ENCODE data around the gene NKTR.
A peak's percentile ranks its signal among the peaks of the same experiment; 100 is the strongest.

Gene NKTR

DNA sequence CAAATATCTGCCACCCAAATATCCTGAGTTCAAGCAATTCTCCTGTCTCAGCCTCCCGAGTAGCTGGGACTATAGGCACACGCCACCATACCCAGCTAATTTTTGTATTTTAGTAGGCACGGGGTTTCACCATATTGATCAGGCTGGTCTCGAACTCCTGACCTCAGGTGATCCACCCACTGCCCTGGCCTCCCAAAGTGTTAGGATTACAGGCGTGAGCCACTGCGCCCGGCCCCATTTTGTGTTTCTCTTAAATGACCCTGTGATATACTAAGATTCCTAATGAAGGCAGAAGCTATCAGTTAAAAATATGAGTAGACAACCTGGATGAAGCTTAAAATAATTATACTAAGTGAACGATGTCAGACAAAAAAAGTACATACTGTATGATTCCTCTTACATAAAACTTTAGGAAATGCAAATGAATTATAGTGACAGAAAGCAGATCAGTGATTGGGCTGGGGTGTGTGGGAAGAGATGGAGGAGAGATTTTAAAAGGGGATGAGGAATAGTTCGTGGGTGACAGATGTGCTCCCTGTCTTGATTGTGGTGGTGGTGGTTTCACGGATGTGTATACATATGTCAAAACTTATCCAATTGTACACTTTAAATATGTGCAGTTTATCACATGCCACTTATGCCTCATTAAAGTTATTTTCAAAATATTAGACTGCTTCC is 81.0 kb downstream of the NKTR start:
- no peak for DNase-seq (ENCODE audit: low read depth in 2 of 2)

DNA sequence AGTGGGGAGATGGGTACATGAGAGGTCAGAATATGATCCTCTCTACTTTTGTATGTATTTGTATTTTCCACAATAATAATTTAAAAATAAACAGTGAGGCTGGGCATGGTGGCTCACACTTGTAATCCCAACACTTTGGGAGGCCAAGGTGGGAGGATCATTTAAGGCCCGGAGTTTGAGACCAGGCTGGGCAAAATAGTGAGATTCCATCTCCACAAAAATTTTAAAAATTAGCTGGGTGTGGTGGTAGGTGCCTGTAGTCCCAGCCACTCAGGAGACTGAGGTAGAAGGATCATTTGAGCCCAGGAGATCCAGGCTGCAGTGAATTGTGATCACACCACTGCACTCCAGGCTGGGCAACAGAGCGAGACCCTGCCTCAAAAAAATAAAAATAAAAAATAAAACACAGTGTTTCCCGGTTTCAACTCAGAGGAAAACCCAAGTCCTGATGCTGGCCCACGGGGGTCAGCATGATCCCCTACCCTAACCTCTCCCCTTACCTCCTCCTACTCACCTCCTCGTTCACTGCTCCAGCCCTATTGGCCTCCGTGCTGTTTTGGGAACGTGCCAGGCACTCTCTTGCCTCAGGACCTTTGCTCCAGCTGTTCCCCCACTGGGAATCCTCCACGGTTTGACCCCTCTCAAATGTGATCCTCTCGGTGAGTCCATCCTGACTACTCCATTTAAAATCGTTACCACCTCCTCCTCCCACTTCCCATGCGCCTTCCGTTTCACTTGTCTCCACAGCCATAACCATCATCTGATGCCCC is 82.0 kb downstream of the NKTR start:
- no peak for DNase-seq (ENCODE audit: low read depth in 2 of 2)

DNA sequence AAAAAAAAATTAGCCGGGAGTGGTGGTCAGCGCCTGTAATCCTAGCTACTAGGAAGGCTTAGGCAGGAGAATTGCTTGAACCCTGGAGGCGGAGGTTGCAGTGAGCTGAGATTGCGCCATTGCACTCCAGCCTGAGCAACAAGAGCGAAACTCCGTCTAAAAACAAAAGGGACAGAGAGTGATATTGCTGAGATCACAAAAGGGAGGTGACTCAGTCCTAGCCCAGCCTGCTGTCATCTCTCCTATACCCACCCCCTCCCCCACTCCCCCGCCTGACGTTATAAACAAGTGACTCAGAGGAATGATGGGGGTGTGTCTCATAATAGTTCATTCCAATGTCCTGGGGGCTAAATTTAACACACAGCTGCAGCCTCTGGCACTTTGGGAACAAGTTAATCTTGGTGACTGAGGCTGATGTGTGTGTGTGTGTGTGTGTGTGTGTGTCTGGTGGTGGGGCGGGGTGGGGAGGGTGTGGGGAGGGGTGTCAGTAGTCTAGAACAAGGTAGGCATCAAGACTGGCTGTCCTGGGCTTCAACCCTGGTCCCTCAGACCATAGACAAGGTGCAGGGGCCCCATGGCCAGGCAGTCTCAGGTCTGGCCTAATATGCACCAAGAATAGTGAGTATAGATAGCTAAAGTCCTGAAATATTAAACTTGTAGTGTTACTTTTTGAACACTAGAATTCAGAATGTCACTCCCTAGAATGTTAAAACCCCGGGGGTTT is 83.6 kb downstream of the NKTR start:
- DNase-seq (ENCODE audit: low read depth in 2 of 2), result peak; percentile 37 to 38

DNA sequence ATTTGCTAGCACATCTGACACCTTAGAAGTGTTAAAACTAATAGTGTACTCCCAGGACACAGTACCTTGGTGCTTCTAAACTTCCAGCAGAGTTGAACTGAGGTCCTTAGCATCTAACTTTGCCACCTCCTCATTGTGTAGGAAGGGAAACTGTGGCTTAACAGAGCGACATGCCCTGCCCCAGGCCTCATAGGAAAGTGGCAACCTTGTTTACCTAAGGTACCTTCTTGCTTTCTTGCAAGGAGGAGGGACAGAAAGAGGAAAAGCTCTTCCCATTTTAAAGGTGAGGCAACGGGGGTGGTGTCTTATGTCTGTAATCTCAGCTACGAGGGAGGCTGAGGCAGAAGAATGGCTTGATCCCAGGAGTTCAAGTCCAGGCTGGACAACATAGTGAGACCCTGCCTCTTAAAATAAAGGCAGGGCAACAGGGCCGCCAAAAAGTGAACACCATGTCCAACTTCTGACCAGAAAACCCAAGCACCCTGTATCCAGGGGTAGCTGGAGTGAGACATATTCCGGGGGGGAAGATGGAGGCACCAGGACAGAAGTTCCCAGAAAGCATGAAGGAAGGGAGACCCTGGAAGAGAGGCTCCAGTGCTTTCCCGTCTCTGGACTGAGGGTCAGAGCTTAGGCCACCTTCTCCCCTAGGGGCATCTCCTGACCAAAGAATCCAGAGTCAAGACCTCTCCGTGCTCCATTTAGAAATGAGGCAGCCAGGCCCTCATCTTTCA is 84.3 kb downstream of the NKTR start:
- no peak for DNase-seq (ENCODE audit: low read depth in 2 of 2)

DNA sequence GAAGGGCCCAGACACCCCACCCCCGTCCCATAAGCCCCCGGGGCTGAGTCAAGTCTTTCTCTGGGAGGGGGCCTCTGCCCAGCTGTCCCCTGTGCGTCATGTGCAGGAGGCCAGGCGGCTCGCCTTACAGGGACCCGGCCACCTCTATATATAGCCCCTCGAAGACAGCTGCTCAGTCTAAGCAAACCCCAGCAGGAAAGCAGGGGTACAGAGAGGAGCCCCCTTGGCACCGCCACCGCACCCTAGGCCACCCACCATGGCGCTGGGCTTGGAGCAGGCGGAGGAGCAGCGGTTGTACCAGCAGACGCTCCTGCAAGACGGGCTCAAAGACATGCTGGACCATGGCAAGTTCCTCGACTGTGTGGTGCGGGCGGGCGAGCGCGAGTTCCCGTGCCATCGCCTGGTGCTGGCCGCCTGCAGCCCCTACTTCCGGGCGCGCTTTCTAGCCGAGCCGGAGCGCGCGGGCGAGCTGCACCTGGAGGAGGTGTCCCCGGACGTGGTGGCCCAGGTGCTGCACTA is 84.9 kb downstream of the NKTR start, which contains the start of gene KLHL40:
Gene KLHL40, plus strand, starts transcription at position 175 of the 519 bp plus-strand sequence. Its CDS starts 82 bp downstream, at position 257.
- no peak for DNase-seq (ENCODE audit: low read depth in 2 of 2)

DNA sequence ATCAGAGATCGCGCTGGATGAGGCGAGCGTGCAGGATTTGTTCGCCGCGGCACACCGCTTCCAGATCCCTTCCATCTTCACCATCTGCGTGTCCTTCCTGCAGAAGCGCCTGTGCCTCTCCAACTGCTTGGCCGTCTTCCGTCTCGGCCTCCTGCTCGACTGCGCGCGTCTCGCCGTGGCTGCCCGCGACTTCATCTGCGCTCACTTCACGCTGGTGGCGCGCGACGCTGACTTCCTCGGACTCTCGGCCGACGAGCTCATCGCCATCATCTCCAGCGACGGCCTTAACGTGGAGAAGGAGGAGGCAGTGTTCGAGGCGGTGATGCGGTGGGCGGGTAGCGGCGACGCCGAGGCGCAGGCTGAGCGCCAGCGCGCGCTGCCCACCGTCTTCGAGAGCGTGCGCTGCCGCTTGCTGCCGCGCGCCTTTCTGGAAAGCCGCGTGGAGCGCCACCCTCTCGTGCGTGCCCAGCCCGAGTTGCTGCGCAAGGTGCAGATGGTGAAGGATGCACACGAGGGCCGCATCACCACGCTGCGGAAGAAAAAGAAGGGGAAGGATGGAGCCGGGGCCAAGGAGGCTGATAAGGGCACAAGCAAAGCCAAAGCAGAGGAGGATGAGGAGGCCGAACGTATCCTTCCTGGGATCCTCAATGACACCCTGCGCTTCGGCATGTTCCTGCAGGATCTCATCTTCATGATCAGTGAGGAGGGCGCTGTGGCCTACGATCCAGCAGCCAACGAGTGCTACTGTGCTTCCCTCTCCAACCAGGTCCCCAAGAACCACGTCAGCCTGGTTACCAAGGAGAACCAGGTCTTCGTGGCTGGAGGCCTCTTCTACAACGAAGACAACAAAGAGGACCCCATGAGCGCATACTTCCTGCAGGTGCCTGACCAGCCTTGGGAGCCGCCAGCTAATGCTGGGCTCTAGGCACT is 85.7 kb downstream of the NKTR start:
- no peak for DNase-seq (ENCODE audit: low read depth in 2 of 2)

DNA sequence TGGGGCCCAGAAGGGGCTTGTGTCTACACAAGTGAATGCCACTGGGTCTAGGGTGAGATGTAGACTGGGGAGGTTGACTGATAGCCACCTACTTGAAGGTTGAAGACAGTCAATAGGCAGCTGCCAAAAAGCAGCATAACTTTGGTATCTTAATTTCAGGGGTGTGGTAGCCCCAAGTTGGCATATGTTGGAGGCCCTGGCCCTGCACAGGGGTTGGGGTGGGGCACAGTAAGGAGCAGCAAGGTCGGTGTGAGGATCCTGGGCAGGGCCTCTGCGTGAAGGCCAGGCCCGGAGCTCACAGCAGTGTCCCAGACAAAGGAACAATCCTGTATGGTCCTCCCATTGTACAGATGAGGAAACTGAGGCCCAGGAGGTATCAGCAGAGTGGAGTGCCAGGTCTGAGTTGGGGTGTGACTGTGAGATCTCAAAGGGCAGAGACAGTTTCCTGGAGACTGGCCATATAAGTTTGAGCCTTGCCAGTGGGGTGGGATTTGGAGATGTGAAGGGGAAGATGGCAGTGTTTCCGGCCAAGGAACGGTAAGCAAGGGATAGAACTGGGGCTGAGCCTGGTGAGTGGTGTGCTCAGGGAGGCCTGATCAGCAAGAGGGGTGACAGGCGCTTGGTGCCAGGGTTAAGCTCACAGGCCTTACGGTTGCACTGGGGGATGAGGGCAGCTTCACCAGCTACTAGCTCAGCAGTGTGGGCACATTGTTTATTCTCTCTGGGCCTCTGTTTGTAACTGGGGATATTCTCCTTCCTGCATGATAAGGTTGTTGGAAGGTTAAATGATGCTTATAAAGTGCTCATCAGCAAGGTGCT is 86.6 kb downstream of the NKTR start:
- no peak for DNase-seq (ENCODE audit: low read depth in 2 of 2)

DNA sequence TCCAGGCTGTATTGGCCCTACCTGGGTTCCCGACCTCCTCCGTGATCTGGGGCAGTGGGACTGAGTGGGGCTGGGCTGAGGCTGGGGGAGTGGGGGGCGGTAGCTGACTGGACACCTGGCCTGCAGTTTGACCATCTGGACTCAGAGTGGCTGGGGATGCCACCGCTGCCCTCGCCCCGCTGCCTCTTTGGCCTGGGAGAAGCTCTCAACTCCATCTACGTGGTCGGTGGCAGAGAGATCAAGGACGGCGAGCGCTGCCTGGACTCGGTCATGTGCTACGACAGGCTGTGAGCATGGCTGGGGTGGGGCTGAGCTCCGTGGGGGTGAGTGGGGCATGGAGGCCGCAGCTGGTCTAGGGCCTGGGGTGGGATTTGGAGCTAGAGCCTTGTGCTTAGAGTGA is 87.5 kb downstream of the NKTR start:
- DNase-seq (ENCODE audit: low read depth in 2 of 2), result no peak

DNA sequence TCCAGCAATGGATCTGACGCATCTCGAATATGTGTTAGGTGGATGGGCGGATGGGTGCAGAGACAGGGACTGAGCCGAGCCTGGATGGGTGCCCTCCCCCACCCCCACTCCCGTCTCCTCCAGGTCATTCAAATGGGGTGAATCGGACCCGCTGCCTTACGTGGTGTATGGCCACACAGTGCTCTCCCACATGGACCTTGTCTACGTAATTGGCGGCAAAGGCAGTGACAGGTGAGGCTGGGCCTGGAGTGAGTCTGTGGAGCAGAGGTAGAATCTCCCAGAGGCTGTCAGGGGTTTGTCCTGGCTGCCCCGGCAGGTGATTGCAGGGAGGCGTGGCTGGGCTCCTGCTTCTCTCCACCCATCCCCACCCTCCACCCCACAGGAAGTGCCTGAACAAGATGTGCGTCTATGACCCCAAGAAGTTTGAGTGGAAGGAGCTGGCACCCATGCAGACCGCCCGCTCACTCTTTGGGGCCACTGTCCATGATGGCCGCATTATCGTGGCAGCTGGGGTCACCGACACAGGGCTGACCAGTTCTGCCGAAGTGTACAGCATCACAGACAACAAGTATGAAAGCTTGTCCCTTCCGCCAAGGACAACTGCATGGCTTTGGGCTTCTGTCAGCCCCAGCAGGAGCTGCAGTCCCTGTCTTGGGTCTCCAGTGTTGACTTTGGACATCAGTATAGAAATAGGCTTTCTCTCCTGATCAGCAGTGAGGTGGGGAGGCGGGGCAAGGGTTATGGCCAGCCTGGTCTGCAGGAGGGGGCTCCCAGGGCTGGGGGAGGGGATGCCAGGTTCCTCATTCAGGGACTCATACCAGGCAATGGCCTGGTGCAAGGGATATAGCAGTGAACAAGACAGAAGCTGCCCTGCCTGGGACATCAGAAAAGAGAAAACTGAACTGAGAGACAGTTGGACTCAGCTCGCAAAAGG is 88.3 kb downstream of the NKTR start:
- DNase-seq (ENCODE audit: low read depth in 2 of 2), result no peak

DNA sequence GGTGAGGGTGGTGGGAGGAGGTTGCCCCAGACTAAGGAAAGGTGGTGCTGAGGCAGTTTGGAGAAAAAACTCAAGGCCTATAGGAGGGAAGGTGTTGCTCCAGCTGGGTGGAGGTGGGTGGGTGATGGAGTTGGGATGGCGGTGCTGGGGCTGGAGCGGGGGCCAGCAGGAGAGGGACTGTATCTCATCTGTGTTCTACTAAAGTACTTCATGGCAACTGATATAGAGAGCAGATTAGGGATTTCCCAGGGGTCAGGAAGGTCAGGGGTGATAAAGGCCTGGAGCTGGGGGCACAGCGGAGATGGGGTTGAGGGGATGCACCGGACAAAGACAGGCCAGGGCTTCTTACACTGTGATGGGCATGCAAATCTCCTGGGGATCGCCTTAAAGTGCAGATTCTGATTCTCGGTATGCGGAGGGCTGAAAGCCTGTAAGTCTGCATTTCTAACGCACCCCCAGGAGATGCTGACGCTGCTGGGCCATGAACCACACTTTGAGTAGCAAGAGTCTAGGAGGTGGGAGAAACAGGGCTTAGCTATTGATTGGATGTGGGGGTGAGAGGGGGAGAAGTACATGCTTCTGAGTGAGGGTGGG is 89.0 kb downstream of the NKTR start:
- no peak for DNase-seq (ENCODE audit: low read depth in 2 of 2)

DNA sequence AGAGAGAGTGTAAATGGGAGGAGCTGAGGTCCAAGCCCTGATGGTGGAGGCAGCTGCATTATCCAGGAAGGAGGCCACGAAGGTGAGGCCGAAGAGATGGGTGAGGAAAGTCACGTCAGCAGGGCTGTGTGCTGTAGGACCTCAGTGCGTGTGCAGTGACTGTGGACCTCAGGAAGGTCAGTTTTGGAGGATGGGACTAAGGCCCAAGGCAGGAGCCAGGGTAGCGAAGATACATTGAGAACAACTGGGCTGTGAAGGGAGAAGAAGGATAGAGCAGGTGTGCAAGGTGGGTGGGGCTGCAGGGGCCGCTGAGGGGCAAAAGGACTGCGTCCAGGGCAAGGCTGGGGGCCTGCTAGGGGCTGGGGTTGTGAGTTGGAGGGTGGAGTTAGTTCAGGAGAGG is 89.7 kb downstream of the NKTR start:
- DNase-seq (ENCODE audit: low read depth in 2 of 2), result no peak

DNA sequence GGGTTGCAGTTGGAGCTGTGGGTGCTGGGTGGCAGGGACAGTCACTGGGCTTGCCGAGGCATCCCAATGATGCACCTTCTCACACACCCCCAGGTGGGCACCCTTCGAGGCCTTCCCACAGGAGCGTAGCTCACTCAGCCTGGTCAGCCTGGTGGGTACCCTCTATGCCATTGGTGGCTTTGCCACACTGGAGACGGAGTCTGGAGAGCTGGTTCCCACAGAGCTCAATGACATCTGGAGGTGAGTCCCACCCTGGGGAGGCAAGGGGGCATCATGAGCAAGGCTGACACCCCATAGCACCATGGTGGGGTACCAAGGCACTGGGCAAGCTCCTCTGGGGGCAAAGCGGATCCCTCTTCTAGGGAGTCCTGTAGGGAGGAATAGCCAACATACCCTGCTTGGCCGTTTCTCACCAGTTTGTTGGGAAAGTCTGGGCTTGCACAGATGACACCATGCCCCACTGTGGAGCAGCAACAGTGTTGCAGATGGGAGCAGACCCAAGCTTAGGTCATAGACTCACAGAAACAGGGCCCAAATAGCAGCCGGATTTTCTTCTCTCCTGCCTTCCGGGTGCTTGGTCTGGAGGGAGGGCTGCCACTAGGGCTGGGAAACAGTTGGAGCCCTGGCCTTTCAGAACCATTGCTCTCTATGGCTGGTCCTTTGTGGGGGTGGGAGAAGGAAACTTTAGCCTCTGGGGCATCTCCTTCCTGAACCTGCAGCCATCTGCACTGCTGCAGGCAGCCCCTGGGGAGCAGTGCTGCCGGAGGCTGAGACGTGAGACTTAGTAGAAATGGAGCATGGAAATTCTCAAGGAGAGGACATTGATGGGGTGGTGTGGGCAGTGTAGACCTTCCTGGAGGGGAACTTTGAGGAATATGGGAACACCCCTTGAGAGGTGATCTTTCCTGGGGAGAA is 90.5 kb downstream of the NKTR start:
- DNase-seq (ENCODE audit: low read depth in 2 of 2), result no peak

DNA sequence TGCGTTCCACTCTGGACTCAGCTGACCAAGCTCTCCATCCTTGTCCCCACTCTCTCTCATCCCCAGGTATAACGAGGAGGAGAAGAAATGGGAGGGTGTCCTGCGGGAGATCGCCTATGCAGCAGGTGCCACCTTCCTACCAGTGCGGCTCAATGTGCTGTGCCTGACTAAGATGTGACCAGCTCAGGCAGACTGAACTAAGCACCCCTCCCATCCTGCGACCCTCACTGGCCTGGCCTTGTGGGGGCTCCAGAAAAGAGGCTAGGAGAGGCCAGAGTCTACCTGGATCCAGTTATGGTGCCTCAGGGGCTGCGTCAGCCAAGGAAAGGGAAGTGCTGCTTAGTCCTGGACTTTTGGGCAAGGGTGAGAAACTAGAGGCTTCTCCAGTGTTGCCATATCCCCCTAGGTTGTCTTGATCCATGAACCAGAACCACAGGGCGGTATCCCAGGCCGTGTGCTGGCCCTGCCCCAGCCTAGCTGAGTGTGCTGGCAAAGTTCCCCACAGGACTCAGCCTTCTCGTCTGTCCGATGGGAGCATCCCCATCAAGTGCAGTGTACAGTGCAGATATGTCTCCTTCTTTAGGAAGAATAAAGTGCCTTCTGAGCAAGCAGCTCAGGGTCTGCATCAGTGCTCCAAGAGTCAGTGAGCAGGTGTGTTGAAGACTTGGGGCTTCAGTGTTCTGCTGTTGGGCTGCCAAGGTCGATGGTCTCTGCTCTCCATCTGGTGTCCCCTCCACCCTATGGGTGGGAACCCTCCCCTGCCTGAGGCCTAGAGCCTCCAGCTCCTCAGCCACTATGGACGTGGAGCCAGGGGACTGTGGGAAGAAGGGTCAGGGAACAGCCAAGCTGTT is 91.6 kb downstream of the NKTR start:
- DNase-seq (ENCODE audit: low read depth in 2 of 2), result no peak

DNA sequence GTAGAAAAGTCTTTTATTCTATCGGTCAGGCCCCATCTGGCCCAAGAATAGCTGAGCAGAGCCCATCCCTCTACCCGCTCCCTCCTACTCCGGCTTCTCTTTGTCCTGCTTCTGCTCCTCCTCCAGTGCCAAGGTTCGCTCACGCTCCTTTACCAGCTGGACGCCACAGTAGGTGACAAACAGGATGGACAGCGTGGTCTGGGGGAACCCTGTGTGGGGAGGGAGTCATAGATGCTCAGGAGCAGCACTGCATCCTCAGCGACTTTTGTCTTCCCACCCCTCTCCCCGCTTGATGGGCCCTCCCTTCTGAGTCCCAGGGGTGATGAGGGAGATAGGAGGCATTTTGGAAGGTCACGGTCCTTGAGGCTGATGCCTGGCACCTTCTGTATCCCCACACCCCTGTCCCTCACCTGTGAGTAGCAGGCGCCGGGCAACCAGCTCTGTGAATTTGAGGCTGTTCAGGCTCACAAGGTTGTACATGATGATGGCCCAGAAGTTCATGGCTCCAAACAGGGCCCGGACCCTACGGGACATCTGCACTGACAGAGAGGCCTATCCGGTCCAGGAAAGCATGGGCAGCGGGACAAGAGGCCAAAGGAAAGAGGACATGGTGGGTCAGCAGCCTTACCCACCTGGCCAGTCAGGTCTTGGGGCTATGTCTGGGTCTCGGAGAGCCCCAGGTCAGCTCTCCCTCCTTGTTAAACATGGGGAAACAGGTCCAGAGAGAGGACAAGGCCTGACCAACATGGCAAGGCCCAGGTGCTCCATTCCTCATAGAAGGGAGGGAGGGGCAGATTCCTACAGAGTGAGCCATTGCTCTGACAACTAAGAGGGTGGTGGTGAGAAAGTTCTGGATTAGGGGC is 92.4 kb downstream of the NKTR start:
- DNase-seq (ENCODE audit: low read depth in 2 of 2), result no peak

DNA sequence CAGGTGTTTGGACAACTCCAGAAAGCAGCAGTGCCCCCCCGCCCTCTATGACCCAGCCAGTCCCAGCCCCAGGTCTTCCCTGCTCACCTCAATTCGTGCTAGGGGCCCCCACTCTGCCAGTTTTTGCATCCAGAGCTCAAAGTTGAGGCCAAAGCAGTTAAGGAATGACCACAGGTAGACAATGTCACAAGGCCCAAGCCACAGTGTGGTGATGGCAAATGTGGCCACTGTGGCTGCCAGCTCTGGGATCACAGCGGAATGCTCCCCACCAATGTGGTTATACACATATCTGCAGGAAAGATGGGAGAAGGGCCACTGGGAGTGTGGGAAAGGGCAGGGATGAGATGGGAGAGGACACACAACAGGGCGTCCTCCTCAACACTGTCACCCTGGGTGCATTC is 93.0 kb downstream of the NKTR start:
- DNase-seq (ENCODE audit: low read depth in 2 of 2), result no peak
